Stimulated activated CD8-positive, alpha-beta memory T cell treated with anti-CD3 and anti-CD28 coated beads, Interleukin-7, amount 100 ng/mL, for 24 hours (primary cell): ENCODE data around the gene NSUN4.
"Not testable (repeated sequence)": the region's sequence is repeated elsewhere in the genome, so short reads cannot be mapped to it uniquely, and the experiment has no call there.

Source experiments
- DNase-seq: peaks from one replicate; pipeline ENCODE4 v3.0.0-alpha.2; 2020; ENCODE audit warnings: low read depth

Gene NSUN4

DNA sequence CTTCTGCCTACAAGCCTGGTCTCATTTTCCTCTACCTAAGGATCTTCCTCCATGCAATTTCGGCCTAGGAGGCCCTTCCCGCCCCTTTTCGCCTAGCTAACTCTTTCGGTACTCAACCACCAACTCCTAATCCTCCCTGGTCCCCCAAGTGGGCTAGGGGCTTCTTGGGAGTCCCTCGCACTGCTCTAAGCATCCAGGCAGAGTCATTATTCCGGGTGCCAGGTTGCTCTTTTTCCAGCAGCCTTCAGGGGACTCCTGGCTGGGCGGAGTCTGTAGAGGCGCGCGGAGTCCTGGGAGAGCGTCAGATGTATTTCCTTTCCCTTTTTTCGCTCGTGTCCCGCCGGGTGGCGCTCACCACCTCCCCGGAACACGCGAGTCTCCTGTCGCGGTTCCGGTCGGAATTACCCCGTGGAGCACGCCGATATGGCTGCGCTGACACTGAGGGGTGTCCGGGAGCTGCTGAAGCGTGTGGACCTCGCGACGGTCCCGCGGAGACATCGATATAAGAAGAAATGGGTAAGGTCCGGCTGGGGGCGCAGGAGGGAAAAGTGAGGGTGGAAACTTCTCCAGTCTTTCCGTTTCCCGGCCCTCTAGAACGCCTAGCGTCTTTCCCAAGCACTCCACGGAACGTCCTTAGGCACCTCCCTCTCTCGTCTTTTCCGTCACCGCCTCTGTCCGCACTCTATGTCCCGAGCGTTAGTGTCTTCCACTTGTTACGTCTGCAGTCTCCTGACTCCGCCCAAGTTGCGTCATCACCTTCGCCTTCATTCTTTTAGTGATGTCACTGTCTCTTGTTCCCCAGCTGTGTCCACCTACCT is at the start of gene NSUN4:
Gene NSUN4 (plus strand): TSS at position 404 of the 818 bp plus-strand sequence. CDS start 20 bp downstream, at position 424.
- DNase-seq: peak; percentile 65

DNA sequence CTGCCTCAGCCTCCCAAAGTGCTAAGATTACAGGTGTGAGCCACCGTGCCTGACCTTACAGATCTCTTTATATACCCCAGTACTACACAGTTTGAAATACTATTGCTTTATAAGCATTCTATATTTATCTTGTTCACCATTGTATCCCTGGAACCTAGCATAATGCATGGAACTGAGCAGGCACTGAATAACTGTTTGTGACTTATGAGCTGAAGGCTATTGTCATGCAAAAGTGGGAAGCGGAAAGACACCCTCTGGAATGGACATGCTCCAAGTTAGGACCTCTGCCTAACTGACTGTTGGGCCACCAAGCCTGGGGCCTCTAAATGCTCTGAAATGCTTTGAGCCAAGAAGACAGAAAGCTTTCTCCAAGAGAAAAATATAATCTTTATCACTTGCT is 45.3 kb upstream of the NSUN4 start:
- no peak for DNase-seq

DNA sequence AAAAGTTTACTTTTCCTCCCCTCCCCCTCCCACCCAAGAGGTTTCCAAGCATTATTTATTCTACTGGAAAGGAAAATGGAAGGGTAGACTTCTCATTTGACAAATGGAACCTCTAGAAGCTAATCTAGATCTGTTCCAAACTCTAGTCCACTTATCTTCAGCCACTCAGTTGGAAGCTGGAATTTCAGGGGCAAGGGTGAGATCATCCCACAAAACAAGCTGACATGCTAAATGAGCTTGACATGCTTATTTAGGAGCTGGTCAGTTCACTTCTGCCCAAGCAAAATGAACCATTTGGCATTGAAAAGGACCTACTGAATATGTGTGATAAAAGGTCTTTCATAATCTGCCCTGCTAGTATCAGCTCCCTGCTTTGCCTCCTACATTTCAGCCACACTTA is 42.2 kb upstream of the NSUN4 start:
- no peak for DNase-seq

DNA sequence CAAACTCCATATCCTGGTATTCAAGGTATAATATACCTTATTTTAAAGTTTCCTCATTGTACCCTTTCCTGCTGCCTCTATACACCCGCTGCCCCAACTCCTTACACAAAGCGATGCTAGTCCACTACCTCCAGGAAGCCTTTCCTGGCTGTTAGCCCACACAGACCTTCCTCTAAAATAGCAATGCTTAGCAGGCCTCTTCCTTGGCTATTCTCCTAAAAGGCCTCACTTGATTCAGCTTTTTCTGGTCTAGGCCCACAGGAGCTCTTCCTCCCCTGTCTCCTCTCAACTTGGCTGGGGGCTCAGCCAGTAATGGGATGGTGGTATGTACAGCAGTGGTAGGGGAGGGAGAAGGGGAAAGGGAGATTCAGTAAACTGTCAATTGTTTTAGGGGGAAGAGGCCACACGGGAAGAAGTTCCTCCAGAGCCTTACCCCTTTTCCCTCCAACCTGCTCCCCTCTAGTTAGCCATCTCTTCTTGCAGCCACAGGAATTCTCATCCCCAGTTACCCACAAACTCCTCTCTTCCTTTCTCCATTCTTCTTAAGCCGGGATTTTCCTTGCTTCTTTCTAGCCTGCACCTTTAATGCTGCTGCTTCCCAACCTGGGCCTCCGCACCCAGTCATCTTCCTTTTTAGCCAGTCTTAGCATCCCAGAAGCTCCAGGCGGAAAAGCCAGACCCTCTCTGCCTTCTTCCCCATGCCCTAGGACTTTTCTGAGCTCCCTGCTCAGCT is 39.8 kb upstream of the NSUN4 start:
- DNase-seq: no peak

DNA sequence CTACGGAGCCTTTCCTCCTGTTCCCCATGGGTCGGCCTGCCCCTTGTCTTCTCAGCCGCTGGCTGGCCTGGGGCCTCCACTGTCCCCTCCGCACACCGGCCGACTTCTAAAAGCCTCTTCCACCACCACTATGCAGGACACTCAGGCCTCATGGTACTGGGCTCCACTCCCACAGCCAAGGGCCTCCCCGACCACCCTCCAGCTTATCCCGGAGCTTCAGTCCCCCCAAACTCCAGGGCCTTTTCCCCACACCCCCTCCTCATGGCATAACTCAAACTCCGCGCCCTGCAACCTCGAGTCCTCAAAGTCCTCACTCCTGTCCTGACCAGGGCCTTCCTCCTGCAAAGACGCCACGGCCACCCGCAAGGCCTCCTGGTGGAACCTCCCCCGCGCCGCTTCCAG is 39.2 kb upstream of the NSUN4 start:
- DNase-seq: no peak

DNA sequence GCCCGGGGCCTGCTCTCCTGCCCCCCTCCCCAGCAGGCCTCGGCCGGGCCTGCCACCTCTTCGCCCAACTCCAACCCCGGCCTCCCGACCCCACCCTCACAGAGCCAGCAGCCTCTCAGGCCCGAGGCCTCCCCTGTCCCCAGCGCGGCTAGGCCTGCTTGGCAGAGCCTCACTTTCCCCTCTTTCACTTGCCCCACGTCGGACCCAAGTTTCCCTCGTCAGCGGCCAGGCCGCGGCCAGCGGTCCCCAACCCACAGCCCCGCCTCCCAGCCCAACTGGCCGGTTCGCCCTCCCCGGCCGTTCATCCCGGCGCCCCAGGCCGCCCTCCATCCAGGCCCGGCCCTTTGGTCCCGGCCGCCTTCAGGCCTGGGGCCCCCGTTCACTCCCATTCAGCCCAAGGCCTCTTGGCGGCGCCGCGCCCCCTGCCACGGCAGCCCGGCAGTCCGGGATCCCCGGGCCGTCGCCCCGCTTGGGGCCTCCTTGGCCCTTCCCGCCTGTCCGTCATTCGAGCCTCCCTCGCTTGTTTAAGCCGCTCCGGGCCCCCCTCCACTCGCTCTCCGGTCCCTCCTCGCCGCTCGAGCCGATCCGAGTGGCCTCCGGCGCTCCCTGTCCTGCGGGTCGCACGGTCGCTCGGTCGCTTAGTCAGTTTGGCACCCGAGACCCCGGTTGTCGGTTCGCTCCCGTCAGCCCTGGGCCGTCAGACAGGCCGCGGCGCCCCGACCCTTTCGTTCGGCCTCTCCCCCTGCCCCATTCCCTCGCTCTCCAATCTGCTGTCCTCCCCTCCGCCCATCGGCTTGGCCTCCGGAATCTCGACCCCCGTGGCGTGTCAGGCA is 38.6 kb upstream of the NSUN4 start:
- no peak for DNase-seq

DNA sequence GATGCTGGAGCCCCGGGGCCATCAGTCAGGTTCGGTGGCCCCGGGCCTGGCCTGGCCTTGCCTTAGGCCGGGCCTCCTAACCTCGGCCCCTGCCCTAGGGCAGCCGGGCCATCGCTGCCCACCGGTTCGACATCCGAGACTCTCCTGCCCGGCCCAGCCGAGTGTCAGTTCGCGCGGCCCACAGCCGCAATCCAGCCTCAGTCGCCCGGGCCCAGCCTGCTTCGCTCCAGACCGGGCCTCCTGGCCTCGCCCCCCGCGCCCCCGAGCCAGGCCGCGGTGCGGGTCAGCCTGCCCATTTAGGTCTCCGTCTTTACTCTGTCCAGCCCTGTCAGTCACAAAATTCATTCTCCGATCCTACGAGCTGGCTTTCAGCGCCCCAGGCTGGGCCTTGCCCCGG is 38.0 kb upstream of the NSUN4 start:
- DNase-seq: no peak

DNA sequence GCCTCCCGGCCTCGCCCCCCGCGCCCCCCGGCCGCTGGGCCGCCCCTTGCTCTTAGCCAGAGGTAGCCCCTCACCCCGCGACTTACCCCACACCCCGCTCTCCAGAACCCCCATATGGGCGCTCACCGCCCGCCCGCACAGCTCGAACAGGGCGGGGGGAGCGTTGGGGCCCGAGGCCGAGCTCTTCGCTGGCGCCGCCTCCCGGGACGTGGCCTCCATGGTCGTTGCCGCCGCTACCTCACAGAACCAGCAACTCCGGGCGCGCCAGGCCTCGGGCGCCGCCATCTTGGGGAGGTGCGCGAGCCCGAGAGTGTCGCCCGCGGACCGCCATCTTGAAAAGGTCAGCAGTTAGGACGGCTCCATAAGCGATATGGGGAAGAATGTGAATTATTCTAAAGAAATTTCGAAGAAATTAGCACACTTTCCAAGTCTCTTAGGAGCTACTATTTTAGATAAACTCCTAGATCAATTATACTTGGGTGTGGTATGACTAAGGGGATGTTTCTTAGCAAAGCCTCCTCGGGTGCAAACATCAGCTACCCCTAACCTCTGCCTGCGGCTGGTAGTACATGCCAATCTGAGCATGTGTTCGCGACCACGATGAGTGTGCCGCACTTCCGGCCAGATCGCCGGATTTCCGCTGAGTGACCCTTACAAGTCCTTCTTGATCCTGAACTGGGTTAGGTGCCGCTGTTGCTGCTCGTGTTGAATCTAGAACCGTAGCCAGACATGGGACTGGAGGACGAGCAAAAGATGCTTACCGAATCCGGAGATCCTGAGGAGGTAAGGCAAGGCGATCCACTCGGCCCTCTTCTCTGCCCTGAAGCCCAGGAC is 37.4 kb upstream of the NSUN4 start, which contains the start of the genes LRRC41 and UQCRH:
Gene LRRC41 (minus strand): TSS at position 579 of the 834 bp plus-strand sequence. CDS start 294 bp downstream, at position 285.
Gene UQCRH (plus strand): TSS at position 661 of the 834 bp plus-strand sequence. CDS start 69 bp downstream, at position 730.
- peak; percentile 82 for DNase-seq

DNA sequence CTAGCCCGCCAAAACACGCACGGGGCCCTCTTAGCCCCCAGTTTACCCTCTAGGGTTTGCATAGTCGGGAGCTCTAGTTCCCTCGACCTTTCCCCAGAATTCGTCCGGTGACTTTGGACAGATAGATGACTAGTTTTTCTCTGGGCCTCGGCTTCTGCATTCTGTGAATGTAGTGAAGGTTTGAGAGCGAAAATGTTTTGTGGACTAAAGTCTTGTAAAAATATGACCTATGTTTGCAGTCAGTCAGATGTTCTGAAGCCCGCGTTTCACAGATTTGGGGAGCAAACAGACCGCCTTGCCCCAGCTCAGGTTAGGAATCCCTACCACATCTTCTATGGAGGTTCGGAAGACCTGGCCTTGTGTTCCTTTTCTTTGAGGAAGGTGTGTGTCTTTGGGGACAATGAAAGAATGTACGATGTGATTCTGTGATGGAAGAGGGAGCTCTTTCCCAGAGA is 36.7 kb upstream of the NSUN4 start:
- no peak for DNase-seq

DNA sequence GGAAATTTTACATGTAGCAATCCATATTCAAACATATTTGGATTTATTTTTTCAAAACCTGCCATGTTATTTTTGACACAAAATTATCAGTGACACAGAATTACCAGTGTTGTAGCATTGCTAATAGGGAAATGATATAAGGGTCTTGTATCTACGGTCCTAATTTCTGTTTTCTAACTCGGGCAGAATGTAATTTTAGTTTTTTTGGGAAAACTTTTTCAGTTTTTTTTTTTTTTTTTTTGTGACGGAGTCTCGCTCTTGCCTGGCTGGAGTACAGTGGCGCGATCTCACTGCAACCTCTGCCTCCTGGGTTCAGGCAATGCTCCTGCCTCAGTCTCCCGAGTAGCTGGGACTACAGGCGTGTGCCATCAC is 34.5 kb upstream of the NSUN4 start:
- DNase-seq: no peak

DNA sequence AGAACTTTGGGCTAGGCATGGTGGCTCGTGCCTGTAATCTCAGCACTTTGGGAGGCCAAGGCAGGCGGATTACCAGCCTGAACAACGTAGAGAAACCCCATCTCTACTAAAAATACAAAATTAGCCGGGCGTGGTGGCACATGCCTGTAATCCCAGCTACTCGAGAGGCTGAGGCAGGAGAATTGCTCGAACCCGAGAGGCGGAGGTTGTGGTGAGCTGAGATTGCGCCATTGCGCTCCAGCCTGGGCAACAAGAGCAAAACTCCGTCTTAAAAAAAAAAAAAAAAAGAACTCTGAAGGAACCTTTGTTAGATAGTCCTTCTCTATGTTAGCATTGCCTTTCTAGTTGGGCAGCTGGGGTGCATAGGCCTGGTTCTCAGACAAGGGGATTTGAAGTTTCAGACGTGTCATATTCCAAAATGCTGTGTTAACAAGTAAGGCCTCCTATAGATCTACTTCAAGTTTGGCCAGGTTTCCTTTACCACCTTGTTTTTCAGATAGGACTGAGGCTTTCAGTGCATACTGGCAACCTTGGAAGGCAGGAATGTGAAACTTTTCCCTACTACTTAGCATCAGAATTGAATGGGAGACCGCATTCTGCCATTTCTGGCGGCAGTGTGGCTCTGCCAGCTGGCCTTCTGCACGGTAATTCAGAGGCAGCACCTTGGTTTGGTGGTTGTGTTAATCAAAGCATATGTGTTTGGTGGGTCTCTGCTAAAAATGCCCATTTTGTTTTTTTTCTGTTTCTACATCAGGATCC is 31.0 kb upstream of the NSUN4 start:
- no peak for DNase-seq

DNA sequence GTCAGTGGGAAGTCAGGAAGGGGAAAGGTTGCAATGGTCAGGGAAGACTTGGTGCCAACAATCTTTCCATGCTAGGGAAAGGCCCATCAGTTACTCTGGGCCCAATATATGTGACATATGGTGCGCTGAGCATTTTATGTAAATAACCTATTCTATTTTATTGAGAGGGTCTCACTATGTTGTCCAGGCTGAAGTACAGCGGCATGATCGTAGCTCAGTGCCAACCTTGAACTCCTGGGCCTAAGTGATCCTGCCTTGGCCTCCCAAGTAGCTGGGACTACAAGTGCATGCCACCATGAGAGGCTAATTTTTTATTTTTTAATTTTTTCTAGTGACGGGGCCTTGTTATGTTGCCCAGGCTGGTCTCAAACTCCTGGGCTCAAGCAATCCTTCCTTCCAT is 30.3 kb upstream of the NSUN4 start:
- no peak for DNase-seq

DNA sequence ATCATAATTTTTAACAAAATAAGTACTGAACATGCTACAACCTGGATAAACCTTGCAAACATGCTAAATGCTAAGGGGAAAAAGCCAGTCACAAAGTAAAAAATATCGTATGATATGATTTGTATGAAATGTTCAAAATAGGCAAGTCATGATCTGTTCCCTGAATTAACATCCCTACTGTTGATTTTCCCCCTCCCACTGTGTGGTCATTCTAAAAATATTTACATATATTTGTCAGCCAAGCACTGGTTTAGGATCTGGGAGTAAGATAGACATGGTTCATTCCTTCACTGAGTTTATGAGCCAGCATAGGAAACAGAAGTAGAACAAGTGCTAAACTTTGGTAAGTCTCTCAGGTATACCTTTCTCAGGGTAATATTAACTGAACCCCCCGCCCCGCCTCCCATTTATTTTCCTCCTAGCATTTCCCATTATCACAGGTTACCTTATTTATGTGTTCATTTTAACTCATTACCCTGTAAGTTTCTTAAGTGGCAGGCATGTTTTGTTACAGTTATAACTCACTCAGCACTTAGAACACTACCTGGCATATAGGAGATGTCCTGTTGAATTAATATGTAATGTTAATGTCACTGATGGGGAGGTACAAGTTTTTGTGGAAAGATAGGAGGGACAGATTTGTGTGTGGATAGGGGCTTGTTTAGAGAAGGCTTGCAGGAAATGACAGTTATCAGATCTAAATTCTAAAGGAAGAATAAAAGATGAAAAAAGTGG is 24.8 kb upstream of the NSUN4 start:
- no peak for DNase-seq

DNA sequence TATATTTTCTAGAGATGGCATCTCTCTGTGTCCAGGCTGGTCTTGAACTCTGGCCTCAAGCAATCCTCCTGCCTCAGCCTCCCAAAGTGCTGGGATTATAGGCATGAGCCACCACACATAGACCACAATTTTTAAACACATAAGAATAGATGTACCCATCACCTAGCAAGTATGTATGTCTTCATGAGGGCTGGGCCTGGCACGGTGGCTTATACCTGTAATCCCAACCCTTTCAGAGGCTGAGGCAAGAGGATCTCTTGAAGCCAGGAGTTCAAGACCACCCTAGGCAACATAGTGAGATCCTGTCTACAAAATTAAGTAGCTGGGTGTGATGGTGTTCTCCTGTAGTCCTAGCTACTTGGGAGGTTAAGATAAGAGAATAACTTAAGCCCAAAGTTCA is 23.3 kb upstream of the NSUN4 start:
- DNase-seq: no peak

DNA sequence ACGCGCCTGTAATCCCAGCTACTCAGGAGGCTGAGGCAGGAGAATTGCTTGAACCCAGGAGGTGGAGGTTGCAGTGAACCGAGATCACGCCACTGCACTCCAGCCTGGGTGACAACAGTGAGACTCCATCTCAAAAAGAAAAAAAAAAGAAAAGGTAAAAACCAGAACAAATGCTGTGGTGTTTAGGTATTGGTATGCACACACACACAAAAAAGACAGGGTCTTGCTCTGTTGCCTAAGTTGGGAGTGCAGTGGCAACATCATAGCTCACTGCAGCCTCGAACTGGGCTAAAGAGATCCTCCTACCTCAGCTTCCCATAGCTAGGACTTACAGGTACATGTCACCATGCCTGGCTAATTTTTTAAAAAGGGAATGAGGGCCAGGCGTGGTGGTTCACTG is 21.3 kb upstream of the NSUN4 start:
- not testable (repeated sequence) for DNase-seq

DNA sequence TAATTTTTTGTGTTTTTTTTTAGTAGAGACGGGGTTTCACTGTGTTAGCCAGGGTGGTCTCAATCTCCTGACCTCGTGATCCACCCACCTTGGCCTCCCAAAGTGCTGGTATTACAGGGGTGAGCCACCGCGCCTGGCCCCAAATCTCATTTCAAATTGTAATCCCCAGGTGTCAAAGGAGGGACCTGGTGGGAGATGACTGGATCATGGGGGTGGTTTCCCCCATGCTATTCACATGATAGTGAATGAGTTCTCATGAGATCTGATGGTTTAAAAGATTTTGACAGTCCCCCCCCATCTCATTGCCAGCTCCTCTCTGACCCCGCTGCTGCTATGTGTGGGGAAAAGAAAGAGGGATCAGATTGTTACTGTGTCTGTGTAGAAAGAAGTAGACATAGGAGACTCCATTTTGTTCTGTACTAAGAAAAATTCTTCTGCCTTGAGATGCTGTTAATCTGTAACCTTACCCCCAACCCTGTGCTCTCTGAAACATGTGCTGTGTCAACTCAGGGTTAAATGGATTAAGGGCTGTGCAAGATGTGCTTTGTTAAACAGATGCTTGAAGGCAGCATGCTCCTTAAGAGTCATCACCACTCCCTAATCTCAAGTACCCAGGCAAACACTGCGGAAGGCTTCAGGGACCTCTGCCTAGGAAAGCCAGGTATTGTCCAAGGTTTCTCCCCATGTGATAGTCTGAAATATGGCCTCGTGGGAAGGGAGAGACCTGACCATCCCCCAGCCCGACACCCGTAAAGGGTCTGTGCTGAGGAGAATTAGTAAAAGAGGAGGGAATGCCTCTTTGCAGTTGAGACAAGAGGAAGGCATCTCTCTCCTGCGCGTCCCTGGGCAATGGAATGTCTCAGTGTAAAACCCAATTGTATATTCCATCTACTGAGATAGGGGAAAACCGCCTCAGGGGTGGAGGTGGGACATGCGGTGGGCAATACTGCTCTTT is 20.4 kb upstream of the NSUN4 start:
- DNase-seq: not testable (repeated sequence)

DNA sequence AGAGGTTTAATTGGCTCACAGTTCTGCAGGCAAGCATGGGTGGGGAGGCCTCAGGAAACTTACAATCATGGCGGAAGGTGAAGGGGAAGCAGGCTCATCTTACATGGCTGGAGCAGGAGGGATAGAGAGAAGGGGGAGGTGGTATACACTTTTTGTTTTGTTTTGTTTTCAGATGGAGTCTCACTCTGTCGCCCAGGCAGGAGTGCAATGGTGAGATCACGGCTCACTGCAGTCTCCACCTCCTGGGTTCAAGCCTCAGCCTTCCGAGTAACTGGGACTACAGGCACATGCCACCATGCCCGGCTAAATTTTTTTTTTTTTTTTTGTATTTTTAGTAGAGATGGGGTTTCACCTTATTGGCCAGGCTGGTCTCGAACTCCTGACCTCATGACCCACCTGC is 18.4 kb upstream of the NSUN4 start:
- not testable (repeated sequence) for DNase-seq

DNA sequence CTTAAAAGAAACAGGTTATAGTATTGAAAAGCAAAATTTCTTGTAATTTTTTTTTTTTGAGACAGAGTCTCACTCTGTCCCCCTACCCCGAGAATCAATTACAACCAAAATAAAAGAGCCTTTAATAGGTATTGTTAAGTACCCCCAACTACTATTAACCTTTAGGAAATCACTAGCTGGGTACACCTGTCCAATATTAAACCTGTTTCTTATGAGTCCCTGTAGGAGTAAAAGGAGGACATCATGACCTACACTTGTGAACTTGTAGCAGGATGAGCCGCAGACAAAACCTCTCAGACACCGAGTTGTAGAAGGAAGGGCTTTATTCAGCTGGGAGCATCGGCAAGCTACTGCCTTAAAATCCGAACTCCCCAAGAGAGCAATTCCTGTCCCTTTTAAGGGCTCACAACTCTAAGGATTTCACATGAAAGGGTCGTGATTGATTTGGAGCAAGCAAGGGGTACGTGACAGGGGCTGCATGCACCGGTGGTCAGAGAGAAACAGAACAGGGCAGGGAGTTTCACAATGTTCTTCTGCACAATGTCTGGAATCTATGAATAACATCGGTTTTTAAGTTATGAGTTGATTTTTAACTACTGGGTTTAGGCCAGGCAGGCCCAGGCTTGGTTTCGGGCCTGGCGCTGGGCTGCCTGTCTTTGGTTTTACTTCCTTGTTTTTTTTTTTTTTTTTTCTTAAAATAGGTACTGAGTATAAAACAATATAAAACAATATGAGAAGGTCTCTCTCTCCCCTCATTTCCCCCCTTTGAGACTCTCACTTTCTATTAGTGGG is 15.1 kb upstream of the NSUN4 start:
- not testable (repeated sequence) for DNase-seq
